ENCODE data around the gene OTUB1. TPM values are rescaled to one million over a fixed set of nuclear protein-coding genes. Genes with fewer than 3 reads are reported as not detected.

OTUB1 gene
- total and polyA plus RNA-seq, 2 of the 13 experiments (the other 11 are each of a cell fraction or from before 2014, with no cell fraction given), result 58.8 to 130 TPM

GRCh38 chr11:63974259-63975143, 11.7 kb upstream of the OTUB1 start, which contains the start of gene COX8A (continued):
- no peak; the same call in 1 of the 2 replicates for TF ChIP-seq MXD3 (CRISPR knock-in tag; IDR thresholded peaks at IDR 0.05)
- TF ChIP-seq ZUFSP (CRISPR knock-in tag; IDR thresholded peaks at IDR 0.05; ENCODE audit: borderline replicate concordance), result no peak
- TF ChIP-seq, protein P1, sequence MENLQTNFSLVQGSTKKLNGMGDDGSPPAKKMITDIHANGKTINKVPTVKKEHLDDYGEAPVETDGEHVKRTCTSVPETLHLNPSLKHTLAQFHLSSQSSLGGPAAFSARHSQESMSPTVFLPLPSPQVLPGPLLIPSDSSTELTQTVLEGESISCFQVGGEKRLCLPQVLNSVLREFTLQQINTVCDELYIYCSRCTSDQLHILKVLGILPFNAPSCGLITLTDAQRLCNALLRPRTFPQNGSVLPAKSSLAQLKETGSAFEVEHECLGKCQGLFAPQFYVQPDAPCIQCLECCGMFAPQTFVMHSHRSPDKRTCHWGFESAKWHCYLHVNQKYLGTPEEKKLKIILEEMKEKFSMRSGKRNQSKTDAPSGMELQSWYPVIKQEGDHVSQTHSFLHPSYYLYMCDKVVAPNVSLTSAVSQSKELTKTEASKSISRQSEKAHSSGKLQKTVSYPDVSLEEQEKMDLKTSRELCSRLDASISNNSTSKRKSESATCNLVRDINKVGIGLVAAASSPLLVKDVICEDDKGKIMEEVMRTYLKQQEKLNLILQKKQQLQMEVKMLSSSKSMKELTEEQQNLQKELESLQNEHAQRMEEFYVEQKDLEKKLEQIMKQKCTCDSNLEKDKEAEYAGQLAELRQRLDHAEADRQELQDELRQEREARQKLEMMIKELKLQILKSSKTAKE (CRISPR knock-in tag; IDR thresholded peaks at IDR 0.05; ENCODE audit: borderline replicate concordance), result no peak
- no peak for TF ChIP-seq SUZ12 (IDR thresholded peaks at IDR 0.05; ENCODE audit: low read depth, low read length)
- peak; percentile 83 for TF ChIP-seq ZNF7 (CRISPR knock-in tag; IDR thresholded peaks at IDR 0.05)
- peak; percentile 86 for TF ChIP-seq POLR2AphosphoS5 (IDR thresholded peaks at IDR 0.05; ENCODE audit: low read depth, low read length)
- peak in 1 of 2 experiments; percentile 29; a peak in 2 of 4 replicates for TF ChIP-seq EP300 (IDR thresholded peaks at IDR 0.05; ENCODE audit: low read depth in 2 of 2, low read length in 2 of 2)
- no peak for TF ChIP-seq EP300 (CRISPR knock-in tag; IDR thresholded peaks at IDR 0.05; ENCODE audit: borderline replicate concordance)
- TF ChIP-seq ZFP90 (CRISPR knock-in tag; IDR thresholded peaks at IDR 0.05; ENCODE audit: borderline replicate concordance), result no peak; the same call in none of the 2 replicates
- peak; percentile 95 for TF ChIP-seq SMAD1 (CRISPR knock-in tag; IDR thresholded peaks at IDR 0.05; ENCODE audit: borderline replicate concordance, low read depth)
- TF ChIP-seq CCDC6 (CRISPR knock-in tag; IDR thresholded peaks at IDR 0.05), result no peak; the same call in 1 of the 2 replicates
- peak; percentile 81; the same call in 1 of the 2 replicates for TF ChIP-seq ZNF230 (CRISPR knock-in tag; IDR thresholded peaks at IDR 0.05)
- TF ChIP-seq, protein P2, sequence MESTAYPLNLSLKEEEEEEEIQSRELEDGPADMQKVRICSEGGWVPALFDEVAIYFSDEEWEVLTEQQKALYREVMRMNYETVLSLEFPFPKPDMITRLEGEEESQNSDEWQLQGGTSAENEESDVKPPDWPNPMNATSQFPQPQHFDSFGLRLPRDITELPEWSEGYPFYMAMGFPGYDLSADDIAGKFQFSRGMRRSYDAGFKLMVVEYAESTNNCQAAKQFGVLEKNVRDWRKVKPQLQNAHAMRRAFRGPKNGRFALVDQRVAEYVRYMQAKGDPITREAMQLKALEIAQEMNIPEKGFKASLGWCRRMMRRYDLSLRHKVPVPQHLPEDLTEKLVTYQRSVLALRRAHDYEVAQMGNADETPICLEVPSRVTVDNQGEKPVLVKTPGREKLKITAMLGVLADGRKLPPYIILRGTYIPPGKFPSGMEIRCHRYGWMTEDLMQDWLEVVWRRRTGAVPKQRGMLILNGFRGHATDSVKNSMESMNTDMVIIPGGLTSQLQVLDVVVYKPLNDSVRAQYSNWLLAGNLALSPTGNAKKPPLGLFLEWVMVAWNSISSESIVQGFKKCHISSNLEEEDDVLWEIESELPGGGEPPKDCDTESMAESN (CRISPR knock-in tag; conservative IDR thresholded peaks at IDR 0.05), result peak; percentile 84
- TF ChIP-seq NCOA5 (CRISPR knock-in tag; IDR thresholded peaks at IDR 0.05), result no peak
- no peak for TF ChIP-seq NFRKB (IDR thresholded peaks at IDR 0.05)
- TF ChIP-seq, protein P3, sequence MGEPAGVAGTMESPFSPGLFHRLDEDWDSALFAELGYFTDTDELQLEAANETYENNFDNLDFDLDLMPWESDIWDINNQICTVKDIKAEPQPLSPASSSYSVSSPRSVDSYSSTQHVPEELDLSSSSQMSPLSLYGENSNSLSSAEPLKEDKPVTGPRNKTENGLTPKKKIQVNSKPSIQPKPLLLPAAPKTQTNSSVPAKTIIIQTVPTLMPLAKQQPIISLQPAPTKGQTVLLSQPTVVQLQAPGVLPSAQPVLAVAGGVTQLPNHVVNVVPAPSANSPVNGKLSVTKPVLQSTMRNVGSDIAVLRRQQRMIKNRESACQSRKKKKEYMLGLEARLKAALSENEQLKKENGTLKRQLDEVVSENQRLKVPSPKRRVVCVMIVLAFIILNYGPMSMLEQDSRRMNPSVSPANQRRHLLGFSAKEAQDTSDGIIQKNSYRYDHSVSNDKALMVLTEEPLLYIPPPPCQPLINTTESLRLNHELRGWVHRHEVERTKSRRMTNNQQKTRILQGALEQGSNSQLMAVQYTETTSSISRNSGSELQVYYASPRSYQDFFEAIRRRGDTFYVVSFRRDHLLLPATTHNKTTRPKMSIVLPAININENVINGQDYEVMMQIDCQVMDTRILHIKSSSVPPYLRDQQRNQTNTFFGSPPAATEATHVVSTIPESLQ (CRISPR knock-in tag; conservative IDR thresholded peaks at IDR 0.05), result 0 out of 2 replicates have a peak, but pooled peaks have one; percentile 26
- peak; percentile 83; the same call in 1 of the 2 replicates for TF ChIP-seq ZNF737 (CRISPR knock-in tag; IDR thresholded peaks at IDR 0.05; ENCODE audit: borderline replicate concordance)
- no peak for TF ChIP-seq FOXK2 (IDR thresholded peaks at IDR 0.05)
- TF ChIP-seq ZNF563 (CRISPR knock-in tag; IDR thresholded peaks at IDR 0.05), result peak; percentile 84
- 0 out of 2 replicates have a peak, but pooled peaks have one; percentile 55 for TF ChIP-seq ZNF607 (CRISPR knock-in tag; IDR thresholded peaks at IDR 0.05; ENCODE audit: borderline replicate concordance)
- TF ChIP-seq ZNF331 (CRISPR knock-in tag; IDR thresholded peaks at IDR 0.05), result peak; percentile 80
